Right kidney (tissue), 1 donor: ENCODE results near the gene PIERCE2.
"Not testable (repeated sequence)": the region's sequence is repeated elsewhere in the genome, so short reads cannot be mapped to it uniquely, and the experiment has no call there.

ENCODE experiments used
- DNase-seq: peaks from one replicate; pipeline ENCODE4 v3.0.0-alpha.2; 2016

PIERCE2 gene

DNA sequence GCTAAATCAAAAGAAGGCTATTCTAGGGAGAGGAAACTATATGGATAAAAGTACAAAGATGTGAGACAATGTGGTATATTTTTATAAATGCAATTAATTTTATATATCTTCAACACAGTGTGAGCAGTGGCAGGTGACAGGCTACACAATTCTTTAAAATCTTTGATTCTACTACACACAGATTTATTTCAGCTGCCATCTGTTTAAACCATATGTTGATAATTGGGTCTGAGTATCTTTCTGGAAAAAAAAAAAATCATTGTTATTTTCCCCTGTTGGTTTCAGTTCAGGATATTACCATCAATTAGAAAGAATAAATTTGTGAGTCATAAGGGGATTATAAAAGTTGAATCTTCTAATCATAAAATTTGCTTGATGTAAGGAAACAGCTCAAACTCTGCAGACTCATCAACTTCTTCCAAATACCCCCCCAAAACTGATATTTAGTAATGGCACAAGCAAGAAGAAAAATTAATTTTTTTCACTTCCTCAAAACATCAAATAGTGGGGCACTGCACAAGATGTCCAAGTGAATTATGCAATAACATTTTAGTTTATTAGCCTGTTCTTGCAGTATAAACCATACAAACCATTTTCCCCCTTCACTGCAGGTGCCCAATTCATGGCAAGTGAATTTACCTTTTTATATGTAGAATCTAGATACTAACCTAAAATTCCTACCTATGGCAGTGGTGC, 12.0 kb downstream of the PIERCE2 start:
- no peak for DNase-seq

GRCh38 chr15:55422089-55422488, 13.8 kb downstream of the PIERCE2 start:
- no peak for DNase-seq

GRCh38 chr15:55434989-55435825, 26.9 kb downstream of the PIERCE2 start:
- peak; percentile 4 for DNase-seq

- DNase-seq = not testable (repeated sequence)
These were observed 34.8 kb downstream of the PIERCE2 start for GRCh38 chr15:55443141-55443540.

DNA sequence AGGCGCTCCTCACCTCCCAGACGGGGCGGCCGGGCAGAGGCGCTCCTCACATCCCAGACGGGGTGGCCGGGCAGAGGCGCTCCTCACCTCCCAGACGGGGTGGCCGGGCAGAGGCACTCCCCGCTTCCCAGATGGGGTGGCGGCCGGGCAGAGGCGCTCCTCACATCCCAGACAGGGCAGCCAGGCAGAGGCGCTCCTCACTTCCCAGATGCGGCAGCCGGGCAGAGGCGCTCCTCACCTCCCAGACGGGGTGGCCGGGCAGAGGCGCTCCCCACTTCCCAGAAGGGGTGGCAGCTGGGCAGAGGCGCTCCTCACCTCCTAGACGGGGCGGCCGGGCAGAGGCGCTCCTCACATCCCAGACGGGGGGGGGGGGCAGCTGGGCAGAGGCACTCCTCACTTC, 37.6 kb downstream of the PIERCE2 start:
- not testable (repeated sequence) for DNase-seq

- DNase-seq = not testable (repeated sequence)
These were observed 38.2 kb downstream of the PIERCE2 start for GRCh38 chr15:55446379-55447029.

DNA sequence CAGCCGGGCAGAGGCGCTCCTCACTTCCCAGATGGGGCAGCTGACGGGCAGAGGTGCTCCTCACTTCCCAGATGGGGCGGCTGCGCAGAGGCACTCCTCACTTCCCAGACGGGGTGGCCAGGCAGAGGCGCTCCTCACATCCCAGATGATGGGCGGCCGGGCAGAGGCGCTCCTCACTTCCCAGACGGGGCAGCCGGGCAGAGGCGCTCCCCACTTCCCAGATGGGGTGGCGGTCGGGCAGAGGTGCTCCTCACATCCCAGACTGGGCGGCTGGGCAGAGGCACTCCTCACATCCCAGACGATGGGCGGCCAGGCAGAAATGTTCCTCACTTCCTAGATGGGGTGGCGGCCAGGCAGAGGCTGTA, 38.7 kb downstream of the PIERCE2 start:
- not testable (repeated sequence) for DNase-seq

DNA sequence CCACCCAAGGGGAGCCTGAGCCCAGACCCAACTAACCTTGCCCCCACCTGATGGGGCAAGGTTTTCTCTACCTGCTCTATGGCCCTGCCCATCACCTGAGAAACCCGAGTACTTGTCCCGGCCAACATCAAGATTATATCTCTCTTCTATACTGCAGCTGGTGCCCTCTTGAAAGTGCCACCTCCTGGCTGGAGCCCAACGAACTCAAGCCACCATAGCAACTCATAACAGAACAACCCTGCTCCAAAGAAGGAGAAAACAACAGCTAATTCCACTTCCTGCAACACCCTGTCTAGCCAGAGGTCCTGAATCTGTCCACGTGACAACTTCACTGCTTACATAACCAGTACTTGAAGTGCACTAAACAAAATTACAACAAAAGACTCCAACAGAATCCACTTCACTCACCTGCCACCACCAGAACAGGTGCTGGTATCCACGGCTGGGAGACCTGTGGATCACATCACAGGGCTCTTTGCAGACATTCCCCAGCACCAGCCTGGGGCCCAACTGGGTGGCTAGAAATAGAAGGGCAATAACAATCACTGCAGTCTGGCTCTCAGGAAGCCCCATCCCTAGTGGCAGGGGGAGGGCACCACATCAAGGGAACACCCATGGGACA, 49.2 kb downstream of the PIERCE2 start:
- DNase-seq = no peak

DNA sequence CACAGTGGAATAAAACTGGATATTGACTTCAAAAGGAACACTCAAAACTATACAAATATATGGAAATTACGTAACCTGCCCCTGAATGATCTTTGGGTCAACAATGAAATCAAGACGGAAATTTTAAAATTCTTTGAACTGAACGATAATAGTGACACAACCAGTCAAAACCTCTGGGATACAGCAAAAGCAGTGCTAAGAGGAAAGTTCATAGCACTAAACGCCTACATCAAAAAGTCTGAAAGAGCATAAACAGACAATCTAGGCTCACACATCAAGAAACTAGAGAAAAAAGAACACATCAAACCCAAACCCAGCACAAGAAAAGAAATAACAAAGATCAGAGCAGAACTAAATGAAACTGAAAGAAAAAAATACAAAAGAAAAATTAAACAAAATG, 53.2 kb downstream of the PIERCE2 start:
- no peak for DNase-seq

- no peak for DNase-seq
These were observed 60.0 kb downstream of the PIERCE2 start for GRCh38 chr15:55468321-55468720.
